GM18867 (cell line): ENCODE results near the gene TMEM183A.

ENCODE experiments used
- ATAC-seq: cut with Tn5 transposase; IDR thresholded peaks from one replicate; pipeline ENCODE4 v1.9.1; 2021; ENCODE audit warnings: mild to moderate bottlenecking, moderate library complexity; ENCODE audit not compliant: unreplicated experiment

The TMEM183A gene, protein sequence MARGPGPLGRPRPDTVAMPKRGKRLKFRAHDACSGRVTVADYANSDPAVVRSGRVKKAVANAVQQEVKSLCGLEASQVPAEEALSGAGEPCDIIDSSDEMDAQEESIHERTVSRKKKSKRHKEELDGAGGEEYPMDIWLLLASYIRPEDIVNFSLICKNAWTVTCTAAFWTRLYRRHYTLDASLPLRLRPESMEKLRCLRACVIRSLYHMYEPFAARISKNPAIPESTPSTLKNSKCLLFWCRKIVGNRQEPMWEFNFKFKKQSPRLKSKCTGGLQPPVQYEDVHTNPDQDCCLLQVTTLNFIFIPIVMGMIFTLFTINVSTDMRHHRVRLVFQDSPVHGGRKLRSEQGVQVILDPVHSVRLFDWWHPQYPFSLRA

DNA sequence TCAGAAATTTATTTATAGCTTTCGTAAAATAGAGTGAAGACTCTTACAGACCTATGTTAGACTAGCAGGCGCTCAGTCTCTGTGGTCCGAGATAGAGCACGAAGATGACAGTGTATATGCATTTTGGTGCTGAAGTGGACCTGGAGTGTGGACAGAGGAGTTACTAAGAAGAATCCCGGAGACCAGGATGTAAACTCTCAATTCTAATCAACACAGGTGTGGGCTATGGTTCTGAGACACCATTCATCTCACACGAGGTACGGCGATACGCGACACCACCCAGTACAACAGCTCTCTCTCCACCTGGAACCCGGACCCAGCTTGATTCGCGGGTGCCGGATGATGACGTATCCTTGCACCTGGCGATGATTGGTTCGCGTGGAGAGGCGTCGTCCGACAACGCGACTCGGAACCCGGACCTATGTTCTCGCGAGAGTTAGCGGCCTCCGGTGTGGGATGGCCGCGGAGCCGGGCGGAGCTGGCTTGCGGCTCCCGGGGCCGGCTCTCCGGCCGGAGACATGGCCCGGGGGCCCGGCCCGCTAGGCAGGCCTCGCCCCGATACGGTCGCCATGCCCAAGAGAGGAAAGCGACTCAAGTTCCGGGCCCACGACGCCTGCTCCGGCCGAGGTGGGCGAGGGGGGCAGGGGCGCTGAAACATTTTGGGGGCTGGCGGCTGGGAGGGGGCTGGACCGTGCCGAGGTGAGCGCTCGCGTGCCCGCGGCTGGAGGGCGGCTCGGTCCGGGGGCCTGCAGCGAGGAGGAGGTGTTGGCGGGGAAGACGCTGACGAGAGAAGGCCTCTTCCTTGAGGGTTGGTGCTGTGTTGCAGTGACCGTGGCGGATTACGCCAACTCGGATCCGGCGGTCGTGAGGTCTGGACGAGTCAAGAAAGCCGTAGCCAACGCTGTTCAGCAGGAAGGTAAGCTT is at the start of gene TMEM183A:
Gene TMEM183A, plus strand, starts transcription at position 427 of the 924 bp plus-strand sequence. Its CDS starts 92 bp downstream, at position 519.
- peak; percentile 92 for ATAC-seq

- ATAC-seq = peak; percentile 96
These were observed 49.2 kb upstream of the TMEM183A start, which contains the start of gene ADIPOR1 for GRCh38 chr1:202957733-202958543. Gene ADIPOR1, minus strand, starts transcription at chr1:202958312. Its CDS starts 7,242 bp downstream, at chr1:202951070.

- ATAC-seq = peak; percentile 1
These were observed 48.5 kb upstream of the TMEM183A start for GRCh38 chr1:202958544-202959275.

GRCh38 chr1:202959276-202959620 is 47.9 kb upstream of the TMEM183A start:
- no peak for ATAC-seq

DNA sequence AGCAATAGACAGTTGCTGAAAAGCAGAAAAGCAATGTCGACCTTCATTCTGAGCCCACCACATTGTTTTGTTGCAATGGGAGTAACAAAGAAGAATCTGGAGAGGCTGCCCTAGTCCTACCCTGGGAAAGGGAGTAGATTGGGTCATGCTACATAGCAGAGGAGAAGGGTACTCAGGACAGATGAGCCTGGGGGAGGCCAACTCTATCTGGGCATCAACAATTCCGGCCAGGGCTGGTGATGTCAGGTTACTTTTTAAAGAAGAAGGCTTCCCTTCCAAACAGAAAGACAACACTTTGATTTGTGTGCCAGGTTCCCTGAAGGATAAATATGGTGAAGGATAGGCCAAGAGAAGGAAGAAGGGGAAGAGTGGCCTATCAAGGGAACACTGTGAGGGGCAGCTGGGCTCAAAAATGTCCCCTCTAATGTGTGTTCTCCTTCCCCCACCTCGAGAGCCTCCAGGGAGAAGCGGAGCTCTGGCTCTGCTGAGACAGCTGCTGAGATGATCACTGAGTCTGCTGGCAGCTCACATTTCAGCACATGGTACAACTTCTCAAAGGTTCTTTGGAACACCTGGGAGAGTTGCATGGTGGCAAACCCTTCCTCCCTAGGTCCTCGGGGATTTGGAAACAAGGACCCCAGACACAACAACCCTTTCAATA is 45.8 kb upstream of the TMEM183A start:
- ATAC-seq = no peak

GRCh38 chr1:202964791-202965410 is 42.3 kb upstream of the TMEM183A start:
- no peak for ATAC-seq

GRCh38 chr1:202965422-202965821 is 41.8 kb upstream of the TMEM183A start:
- no peak for ATAC-seq

DNA sequence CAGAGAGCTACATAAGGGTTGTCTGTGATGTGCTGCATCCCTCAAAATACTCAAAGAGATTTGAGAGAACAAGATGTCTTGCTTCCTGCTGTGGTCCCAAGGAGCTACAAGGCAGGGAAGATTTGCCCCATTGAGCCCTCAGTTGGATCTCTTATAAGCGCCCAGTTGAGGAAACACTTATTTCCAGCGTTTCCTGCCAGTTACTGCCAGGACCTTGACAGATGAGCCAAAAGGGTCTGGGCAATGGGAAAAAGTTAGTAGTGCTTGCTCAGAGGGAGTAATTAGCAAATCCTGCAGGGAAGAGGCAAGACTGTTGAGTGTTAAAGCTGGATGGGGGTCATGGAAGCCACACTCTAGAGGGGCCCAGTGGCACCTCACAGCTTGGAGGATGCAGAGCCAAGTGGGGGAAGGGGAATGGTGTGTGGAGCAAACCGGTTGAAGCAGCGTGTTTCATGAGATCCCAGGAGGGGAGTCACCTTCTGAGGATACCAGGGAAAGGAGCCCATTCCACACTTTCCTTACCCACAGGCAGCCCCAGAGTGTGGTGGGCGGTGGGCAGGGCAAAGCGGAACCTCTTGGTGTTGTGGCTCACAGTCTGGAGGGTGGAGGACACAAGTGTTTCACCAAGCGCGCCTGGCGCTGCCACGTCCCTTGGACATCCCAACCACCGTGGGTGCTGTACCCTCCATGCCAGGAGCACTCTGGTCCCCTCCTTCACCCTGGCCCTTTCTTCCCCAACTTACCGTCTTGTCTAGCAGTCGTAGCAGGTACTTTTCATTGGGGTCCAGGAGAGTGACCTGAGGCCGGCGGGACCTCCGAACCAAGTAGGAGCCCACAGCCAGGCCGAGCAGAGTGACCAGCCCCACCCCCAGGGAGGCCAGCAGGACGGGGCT is 40.9 kb upstream of the TMEM183A start:
- peak; percentile 5 for ATAC-seq

DNA sequence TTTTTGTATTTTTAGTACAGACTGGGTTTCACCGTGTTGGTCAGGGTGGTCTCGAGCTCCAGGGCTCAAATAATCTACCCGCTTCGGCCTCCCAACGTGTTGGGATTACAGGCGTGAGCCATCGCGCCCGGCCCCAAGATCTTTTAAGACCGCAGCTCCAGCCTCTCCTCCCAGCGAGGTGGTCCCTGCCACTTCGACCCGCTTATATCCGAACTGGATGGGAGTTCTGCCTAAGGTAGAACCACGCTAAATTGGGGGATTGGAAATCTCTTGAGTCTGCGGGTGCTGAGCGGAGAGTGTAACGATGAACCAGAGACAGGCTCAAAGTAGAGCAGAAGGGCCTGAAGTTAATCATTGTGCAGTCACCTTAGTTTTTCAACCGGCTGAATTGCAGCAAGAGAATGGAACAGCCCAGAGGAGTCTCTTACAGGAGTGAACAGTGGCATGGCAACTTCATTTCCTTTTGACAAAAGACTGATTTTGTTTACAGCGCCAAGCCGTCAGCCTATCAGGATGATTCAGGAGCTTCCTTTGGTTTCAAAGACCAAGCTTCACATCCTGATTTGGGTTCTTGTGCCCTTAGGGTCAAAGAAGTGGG is 39.4 kb upstream of the TMEM183A start:
- ATAC-seq = peak; percentile 9

DNA sequence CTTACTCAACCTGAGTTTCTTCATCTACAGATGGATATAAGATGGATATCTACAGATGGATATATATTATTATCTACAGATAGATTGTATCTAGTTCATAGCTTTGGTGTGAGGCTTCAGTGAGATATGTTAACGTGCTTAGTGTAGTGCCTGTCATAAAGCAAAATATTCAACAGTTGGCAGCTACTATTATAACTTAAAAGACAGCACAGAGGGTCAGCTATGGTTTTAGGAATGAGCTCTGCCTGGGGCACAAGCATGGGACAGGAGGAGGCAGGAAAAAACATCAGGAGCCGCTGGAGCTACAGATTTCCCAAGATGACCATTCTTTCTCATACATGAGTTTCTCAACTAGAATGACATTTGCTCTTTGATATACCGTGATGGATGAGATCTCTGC is 38.8 kb upstream of the TMEM183A start:
- no peak for ATAC-seq

GRCh38 chr1:202968895-202969295 is 38.3 kb upstream of the TMEM183A start:
- ATAC-seq = peak; percentile 51

- ATAC-seq = no peak
These were observed 35.1 kb upstream of the TMEM183A start for GRCh38 chr1:202972046-202972445.

DNA sequence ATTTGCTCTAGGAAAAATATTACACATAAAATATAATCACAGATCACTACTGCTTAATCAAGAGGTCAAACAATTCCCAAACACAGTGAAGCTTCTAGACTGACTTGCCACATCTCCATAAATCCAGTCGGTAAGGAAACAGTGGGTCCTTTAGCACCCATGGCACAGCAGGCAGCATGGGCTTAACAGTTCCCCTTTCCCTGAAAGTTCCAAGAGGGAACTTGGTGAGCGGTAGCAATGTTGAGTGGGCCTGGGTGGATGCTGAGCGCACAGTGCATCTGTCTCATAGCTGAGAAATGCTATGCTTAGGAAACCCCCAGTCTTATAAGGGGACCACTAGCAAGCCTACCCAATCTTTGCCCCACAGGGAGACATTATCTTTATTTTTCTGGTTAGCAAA is 32.3 kb upstream of the TMEM183A start:
- ATAC-seq = no peak

DNA sequence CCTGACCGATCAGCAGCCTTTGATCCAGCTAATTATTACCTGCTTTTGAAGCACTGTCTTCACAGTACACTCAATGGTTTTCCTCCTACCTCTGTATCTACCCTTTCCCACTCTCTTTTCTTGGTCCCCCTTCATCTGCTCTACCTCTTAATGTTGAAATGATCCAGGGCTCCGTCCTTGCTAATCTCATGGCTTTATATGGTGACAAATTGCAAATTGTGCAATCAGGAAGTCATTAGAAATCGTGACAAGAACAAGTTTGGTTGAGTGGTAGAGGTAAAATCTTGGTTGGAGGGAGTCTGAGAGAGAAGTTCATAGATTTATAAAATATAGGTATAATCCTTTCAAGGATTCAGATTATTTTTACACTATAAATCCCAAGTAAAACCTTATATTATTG is 30.5 kb upstream of the TMEM183A start:
- no peak for ATAC-seq

GRCh38 chr1:202979459-202979858 is 27.7 kb upstream of the TMEM183A start:
- ATAC-seq = no peak

DNA sequence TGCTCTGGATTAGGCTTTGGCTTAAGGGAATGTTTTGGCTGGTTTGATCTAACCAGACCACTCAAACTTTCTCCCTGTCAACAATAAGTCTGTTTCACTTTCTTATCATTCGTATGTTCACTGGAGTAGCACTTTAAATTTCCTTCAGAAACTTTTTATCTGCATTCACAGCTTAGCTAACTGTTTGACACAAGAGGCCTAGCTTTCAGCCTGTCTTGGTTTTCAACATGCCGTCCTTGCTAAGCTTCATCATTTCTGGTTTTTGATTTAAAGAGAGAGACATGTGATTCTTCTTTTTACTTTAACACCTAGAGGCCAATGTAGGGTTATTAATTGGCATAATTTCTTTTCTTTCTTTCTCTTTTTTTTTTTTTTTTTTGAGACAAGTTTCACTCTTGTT is 25.2 kb upstream of the TMEM183A start:
- no peak for ATAC-seq

- ATAC-seq = no peak
These were observed 24.3 kb upstream of the TMEM183A start for GRCh38 chr1:202982715-202983430.
